ENCODE results near the gene CCDC24.

The CCDC24 gene

DNA sequence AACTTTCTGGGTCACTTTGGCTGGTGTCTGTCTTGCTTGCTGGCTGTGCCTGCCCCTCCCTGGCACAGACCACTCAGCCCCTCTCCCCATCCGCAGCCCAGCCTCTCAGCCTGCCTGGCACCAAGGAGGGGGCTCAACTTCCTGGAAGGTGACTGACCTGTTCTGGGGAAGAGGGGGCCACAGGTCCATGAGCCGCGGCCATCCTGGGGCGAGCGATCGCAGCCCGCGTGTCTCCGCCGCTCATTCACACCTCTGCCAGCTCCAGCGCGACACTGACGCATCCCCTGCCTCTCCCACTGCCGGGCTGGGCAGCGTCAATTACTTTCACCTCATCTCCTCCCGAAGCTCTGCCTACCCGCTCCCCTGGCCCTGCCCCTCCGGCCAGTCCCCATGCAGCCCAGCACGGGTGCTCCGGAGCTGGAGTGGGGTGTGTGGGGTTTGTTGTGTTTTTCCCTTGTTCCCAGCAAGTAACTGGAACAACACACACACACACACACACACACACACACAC lies 25.5 kb downstream of the CCDC24 start:
- TF ChIP-seq, protein P1, sequence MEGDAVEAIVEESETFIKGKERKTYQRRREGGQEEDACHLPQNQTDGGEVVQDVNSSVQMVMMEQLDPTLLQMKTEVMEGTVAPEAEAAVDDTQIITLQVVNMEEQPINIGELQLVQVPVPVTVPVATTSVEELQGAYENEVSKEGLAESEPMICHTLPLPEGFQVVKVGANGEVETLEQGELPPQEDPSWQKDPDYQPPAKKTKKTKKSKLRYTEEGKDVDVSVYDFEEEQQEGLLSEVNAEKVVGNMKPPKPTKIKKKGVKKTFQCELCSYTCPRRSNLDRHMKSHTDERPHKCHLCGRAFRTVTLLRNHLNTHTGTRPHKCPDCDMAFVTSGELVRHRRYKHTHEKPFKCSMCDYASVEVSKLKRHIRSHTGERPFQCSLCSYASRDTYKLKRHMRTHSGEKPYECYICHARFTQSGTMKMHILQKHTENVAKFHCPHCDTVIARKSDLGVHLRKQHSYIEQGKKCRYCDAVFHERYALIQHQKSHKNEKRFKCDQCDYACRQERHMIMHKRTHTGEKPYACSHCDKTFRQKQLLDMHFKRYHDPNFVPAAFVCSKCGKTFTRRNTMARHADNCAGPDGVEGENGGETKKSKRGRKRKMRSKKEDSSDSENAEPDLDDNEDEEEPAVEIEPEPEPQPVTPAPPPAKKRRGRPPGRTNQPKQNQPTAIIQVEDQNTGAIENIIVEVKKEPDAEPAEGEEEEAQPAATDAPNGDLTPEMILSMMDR (IDR thresholded peaks at IDR 0.05): no peak

DNA sequence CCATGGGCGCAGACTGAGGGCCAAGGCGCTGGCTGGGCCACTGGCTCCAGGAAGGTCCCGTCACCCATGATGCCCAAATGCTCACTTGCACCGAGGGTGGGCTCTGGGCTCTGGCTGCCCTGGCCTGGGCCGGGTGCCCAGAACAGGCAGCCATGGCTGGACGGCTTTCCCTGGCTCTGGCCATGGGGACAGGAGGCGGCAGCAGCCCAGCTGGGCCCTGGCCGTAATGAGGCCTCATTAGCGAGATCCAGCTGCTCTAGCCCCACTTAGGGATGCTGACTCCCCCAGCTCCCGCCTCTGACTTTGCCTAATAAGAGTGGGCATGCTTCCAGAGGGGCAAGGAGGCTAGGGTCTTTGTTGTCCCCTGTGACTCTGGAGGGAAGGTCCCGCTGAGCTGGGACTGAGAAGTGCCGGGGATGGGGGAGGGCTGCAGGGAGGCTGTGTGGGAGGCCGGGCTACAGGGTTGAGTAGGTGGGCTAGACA lies 28.1 kb downstream of the CCDC24 start:
- TF ChIP-seq, protein P1 (IDR thresholded peaks at IDR 0.05): no peak

DNA sequence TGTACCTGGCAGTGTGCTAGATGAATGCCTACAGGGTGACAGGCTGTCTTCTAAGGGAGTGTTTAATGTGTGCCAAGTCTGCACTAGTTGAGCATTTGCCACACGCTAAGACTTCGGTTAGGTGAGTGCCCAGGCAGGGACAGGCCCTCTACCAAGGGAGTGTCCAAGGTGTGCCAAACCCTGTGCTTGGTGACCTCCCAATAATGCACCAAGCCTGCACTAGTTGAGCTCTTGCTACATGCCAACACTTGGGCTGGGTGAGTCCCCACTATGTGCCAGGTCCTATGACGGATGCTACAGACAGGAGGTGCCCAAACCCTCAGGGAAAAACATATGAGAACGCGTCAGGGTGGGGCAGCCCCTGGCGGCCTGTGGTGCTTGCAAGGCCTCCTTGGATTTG lies 29.1 kb downstream of the CCDC24 start:
- TF ChIP-seq, protein P1 (IDR thresholded peaks at IDR 0.05): no peak

DNA sequence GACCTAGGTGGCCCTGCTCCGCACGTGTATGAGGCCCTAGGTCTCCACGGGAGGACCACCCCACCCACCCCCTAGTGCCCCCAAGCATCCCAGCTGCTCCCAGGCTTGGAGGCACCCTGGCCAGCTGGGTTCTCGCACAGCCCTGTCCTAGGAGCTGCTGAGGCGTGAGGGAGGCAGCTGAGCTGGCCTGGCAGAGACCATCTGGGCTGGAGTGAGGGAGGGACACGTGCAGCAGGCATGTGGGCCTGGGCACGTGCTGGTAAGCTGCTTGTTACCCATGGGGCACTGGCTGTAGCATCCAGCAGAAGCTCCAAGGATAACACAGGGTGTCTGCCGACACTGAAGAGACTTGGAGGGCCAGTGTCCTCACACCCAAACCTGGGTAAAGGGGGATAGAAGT lies 29.8 kb downstream of the CCDC24 start:
- TF ChIP-seq, protein P1 (IDR thresholded peaks at IDR 0.05): no peak

DNA sequence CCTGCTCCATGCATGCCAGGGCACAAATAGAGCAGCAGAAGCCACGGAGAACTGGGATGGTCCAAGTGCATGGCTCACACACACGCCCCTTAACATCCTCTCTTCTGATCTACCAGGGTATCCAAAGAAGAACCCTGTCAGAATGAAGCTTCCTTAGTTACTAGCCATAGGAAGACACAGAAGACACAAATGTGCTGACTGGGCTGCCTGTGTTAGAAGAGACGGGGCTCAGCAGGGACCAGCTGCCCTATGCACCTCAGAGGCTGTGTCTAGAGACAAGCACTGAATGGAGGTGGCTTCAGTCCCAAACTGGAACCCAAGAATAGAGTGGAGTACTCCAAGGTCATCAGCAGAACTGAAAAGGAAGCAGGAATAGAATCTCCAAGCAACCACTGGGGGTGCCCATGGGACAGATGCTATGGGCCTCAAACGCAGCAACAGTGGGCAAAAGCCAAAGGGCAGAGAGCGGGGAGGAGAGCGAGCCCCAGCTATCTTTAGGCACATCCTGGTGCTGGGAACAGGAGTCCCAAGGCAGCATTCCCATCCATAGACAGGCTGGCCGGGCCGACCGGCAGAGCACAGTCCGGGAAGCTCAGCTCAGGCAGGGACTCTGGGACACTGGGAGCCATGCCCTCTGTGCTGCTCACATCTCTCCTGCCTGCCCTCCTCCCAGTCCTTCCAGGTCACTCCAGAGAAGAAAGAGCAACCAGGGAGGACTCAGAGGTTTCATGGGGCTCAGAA lies 30.4 kb downstream of the CCDC24 start:
- TF ChIP-seq, protein P1 (IDR thresholded peaks at IDR 0.05): no peak

DNA sequence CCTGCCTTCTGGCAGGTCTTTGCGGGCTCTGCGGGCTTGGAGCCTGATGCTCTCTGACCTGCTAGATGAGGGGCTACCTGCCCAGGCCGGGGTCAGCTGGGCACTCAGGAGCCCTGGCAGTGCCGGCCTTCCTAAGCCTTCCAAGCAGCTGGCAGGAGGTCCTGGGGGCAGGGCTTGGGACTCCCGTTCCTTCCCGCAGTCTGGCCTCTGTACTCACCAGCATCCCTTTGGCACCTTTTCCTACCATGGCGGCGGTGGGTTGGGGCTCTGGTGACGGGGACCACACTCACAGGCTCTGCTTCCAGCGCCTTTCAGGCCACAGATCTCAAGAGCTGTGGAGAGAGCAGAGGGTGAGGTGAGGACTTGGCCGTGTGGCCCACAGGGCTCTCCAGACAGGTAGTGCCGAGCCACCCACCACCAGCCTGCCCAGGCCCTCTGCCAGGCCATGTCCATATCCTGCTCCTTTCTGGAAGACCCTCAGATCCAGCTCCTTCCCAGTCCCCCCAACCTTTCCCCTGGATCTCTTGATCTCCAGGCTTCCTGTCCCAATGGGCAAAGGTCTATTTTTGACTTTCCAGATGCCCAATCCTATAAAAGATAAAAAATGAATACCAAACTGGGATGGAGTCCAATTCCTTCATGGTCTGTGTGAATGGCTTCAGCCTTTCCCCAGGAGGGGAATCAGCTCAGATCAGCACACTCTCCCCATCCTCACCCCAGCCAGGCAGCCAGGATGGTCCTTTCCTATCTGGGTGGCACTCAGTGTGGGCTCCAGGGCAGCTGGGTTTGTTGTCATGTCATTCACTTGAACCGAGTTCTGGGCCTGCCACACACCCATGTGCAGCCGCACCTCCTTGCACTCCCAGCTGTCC lies 32.9 kb downstream of the CCDC24 start:
- TF ChIP-seq, protein P1 (IDR thresholded peaks at IDR 0.05): no peak

DNA sequence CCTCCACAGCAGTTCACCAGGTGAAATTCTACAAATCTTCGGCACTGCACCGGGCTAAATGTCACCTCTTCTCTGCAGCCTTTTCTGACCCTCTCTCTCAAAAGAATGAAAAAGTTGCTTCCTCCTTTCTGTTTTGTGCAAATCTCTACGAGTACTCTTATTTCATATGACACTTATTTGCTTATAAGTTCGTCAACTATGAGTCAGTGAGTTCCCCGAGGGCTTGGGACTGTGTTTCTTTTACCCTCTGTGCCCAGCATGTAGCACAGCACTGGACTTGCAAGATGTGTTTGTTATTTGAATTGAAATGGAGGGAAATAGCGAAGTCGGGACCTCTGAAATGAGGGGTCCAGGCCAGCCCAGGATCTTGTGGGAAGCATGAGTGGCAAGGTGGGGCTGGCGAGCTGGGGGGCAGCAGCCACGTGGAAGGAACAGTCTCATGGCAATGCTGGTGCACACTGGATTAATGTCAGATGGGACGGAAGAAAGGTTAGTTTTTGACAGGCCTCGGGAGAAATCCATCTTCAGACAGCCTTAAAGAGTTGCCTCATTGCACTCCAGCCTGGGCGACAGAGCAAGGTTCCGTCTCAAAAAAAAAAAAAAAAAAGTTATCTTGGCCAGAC lies 33.6 kb downstream of the CCDC24 start:
- TF ChIP-seq, protein P1 (IDR thresholded peaks at IDR 0.05): no peak
